Liver (tissue), 9 donors: Measurements from ENCODE around the gene SELENOK. TPM values are rescaled to one million over a fixed set of nuclear protein-coding genes. Genes with fewer than 3 reads are reported as not detected.

Experiments used
- DNase-seq: peaks from one replicate; pipeline ENCODE4 v3.0.0-alpha.2; 2017; ENCODE audit warnings: low spot score
- H3K27ac ChIP-seq, 2 donors: one replicate each; pipeline ENCODE4 v1.7.0; 2013; ENCODE audit warnings: inconsistent platforms in 2 of 2, low read length in 2 of 2, control low read depth in 1 of 2, low read depth in 1 of 2, mild to moderate bottlenecking in 1 of 2
- H3K27me3 ChIP-seq, 4 donors: one replicate each; pipeline versions ENCODE4 v1.6.1 to v1.7.0; 2013; ENCODE audit warnings: low read length in 3 of 4, inconsistent platforms in 1 of 4, mild to moderate bottlenecking in 1 of 4, moderate library complexity in 1 of 4; ENCODE audit not compliant: control insufficient read depth in 4 of 4, insufficient read depth in 4 of 4
- H3K36me3 ChIP-seq, 4 donors: one replicate each; pipeline versions ENCODE4 v1.6.1 to v1.7.0; 2013; ENCODE audit warnings: low read length in 3 of 4, mild to moderate bottlenecking in 3 of 4, low read depth in 1 of 4, moderate library complexity in 1 of 4; ENCODE audit not compliant: control insufficient read depth in 4 of 4, insufficient read depth in 3 of 4
- H3K4me1 ChIP-seq, 4 donors: one replicate each; pipeline versions ENCODE4 v1.6.1 to v1.7.0; 2013; ENCODE audit warnings: low read length in 3 of 4, mild to moderate bottlenecking in 3 of 4, moderate library complexity in 1 of 4; ENCODE audit not compliant: control insufficient read depth in 4 of 4, insufficient read depth in 4 of 4
- H3K4me3 ChIP-seq, 3 donors: one replicate each; pipeline versions ENCODE4 v1.6.1 to v1.7.0; 2013; ENCODE audit warnings: low read length in 3 of 3, control low read depth in 1 of 3, low read depth in 1 of 3, mild to moderate bottlenecking in 1 of 3
- H3K9ac ChIP-seq, 2 donors: one replicate each; pipeline ENCODE4 v1.7.0; 2013; ENCODE audit warnings: low read length in 2 of 2, mild to moderate bottlenecking in 2 of 2, moderate library complexity in 2 of 2, control low read depth in 1 of 2, low read depth in 1 of 2
- H3K9me3 ChIP-seq, 4 donors: one replicate each; pipeline versions ENCODE4 v1.6.1 to v1.7.0; 2013; ENCODE audit warnings: low read length in 3 of 4; ENCODE audit not compliant: control insufficient read depth in 4 of 4
- ATF3 ChIP-seq: IDR thresholded peaks from 2 replicates; pipeline ENCODE4 v1.6.1; 2016; ENCODE audit warnings: antibody characterized with exemption
- CTCF ChIP-seq: fragments of 150-350 bp; IDR thresholded peaks from 2 replicates; pipeline ENCODE4 v1.5.1; 2017; ENCODE audit warnings: improper control_type of control experiment, low read depth, low read length; ENCODE audit not compliant: missing input control
- EGR1 ChIP-seq, 2 donors: IDR thresholded peaks; 2 replicates each; pipeline ENCODE4 v1.6.1; 2016 to 2018; ENCODE audit warnings: antibody characterized with exemption in 2 of 2, low read depth in 2 of 2
- FOXA1 ChIP-seq: IDR thresholded peaks from 2 replicates; pipeline ENCODE4 v1.6.1; 2016; ENCODE audit warnings: antibody characterized with exemption
- FOXA2 ChIP-seq: IDR thresholded peaks from 2 replicates; pipeline ENCODE4 v1.6.1; 2016; ENCODE audit warnings: antibody characterized with exemption
- GABPA ChIP-seq, 2 donors: IDR thresholded peaks in 1 of 2; conservative IDR thresholded peaks in 1 of 2; 2 replicates each; pipeline ENCODE4 v1.6.1; 2016; ENCODE audit warnings: antibody characterized with exemption in 2 of 2, mild to moderate bottlenecking in 1 of 2, moderate library complexity in 1 of 2
- HNF4A ChIP-seq, 2 donors: conservative IDR thresholded peaks; 2 replicates each; pipeline ENCODE4 v1.6.1; 2016; ENCODE audit warnings: antibody characterized with exemption in 2 of 2, mild to moderate bottlenecking in 2 of 2
- HNF4G ChIP-seq: IDR thresholded peaks from 2 replicates; pipeline ENCODE4 v1.6.1; 2016; ENCODE audit warnings: antibody characterized with exemption
- JUND ChIP-seq, 2 donors: IDR thresholded peaks; 2 replicates each; pipeline ENCODE4 v1.6.1; 2016; ENCODE audit warnings: antibody characterized with exemption in 2 of 2
- MAX ChIP-seq: IDR thresholded peaks from 2 replicates; pipeline ENCODE4 v1.6.1; 2016; ENCODE audit warnings: antibody characterized with exemption
- NR2F2 ChIP-seq: IDR thresholded peaks from 2 replicates; pipeline ENCODE4 v1.6.1; 2016; ENCODE audit warnings: antibody characterized with exemption
- RAD21 ChIP-seq, 2 donors: IDR thresholded peaks; 2 replicates each; pipeline ENCODE4 v1.6.1; 2016; ENCODE audit warnings: antibody characterized with exemption in 2 of 2, mild to moderate bottlenecking in 2 of 2
- RXRA ChIP-seq, 2 donors: IDR thresholded peaks; 2 replicates each; pipeline ENCODE4 v1.6.1; 2017 to 2018; ENCODE audit warnings: antibody characterized with exemption in 2 of 2, mild to moderate bottlenecking in 1 of 2
- SP1 ChIP-seq: IDR thresholded peaks from 2 replicates; pipeline ENCODE4 v1.6.1; 2018; ENCODE audit warnings: antibody characterized with exemption, mild to moderate bottlenecking
- TAF1 ChIP-seq: conservative IDR thresholded peaks from 2 replicates; pipeline ENCODE4 v1.6.1; 2016; ENCODE audit warnings: antibody characterized with exemption, mild to moderate bottlenecking
- YY1 ChIP-seq: IDR thresholded peaks from 2 replicates; pipeline ENCODE4 v1.6.1; 2016; ENCODE audit warnings: antibody characterized with exemption, mild to moderate bottlenecking
- ZBTB33 ChIP-seq: IDR thresholded peaks from 2 replicates; pipeline ENCODE4 v1.6.1; 2016; ENCODE audit warnings: antibody characterized with exemption
- WGBS: extraction: QIAGEN DNeasy Blood & Tissue Kit; methylation state at CpG from one replicate; pipeline ENCODE4 v1.1.7; 2013; 5-methylcytosine and 5-hydroxymethylcytosine counted together
- polyA plus RNA-seq, 2 donors: library from polyadenylated mRNA; stranded (reverse) in 1 of 2; unstranded in 1 of 2; fragments of 200-250 nt in 1 of 2; fragments of >200 nt in 1 of 2; fragmentation: Nextera tagmentation in 1 of 2; extraction: Ambion mirVana in 1 of 2; gene quantifications; one replicate each; pipeline versions ENCODE4 v1.2.1 to v1.2.3, GENCODE V29; 2013 to 2015
- total RNA-seq, 2 donors: library from RNA; depleted of rRNA; stranded (reverse); fragments of >200 nt; gene quantifications; one replicate each; pipeline ENCODE4 v1.2.3, GENCODE V29; 2014
- donor health status: healthy.
- donor health status: healthy.
- donor health status: healthy.
- donor health status: healthy.
- donor health status: healthy.

SELENOK gene
- total and polyA plus RNA-seq, 4 donors, result 24.9 to 80.2 (median 38.8) TPM

- TF ChIP-seq EGR1 (IDR thresholded peaks at IDR 0.05; ENCODE audit: low read depth in 2 of 2) (no peak), ATF3 (no peak), RAD21 (IDR thresholded peaks at IDR 0.05) (no peak), YY1 (no peak)
- 77% methylated on average over 6 of the region's 6 CpGs for WGBS
- Histone ChIP-seq H3K36me3 (no peaks in the 10 kb centered on the region), H3K4me1 (no peaks in the 10 kb centered on the region), H3K27ac (no peak overlapping the region), H3K9ac (no peak overlapping the region), H3K4me3 (no peak overlapping the region), H3K9me3 (peaks cover 2 to 4% (median 3%) of the 10 kb centered on the region in 4 donors), H3K27me3 (peaks cover 0 to 5% (median 2%) of the 10 kb centered on the region in 4 donors)
- DNase-seq, result no peak
Observed at GRCh38 chr3:53941184-53941583, 49.5 kb upstream of the SELENOK start.

GRCh38 chr3:53940623-53941022 lies 49.0 kb upstream of the SELENOK start:
- TF ChIP-seq NR2F2 (no peak), FOXA1 (no peak), HNF4G (no peak), ATF3 (no peak), YY1 (no peak), JUND (IDR thresholded peaks at IDR 0.05) (no peak), TAF1 (no peak), SP1 (no peak)
- no peak overlapping the region for H3K9ac ChIP-seq
- H3K4me3 ChIP-seq, result no peak overlapping the region
- H3K27me3 ChIP-seq, result peaks cover 0 to 5% (median 2%) of the 10 kb centered on the region in 4 donors
- H3K36me3 ChIP-seq, result no peaks in the 10 kb centered on the region
- DNase-seq, result no peak
- no peaks in the 10 kb centered on the region for H3K4me1 ChIP-seq
- 20% methylated on average over 1 of the region's 1 CpG for WGBS
- H3K27ac ChIP-seq, result no peak overlapping the region
- H3K9me3 ChIP-seq, result no peaks in the 10 kb centered on the region

- WGBS, result 53% methylated on average over 1 of the region's 1 CpG
- Histone ChIP-seq H3K4me3 (no peak overlapping the region), H3K9ac (no peak overlapping the region), H3K9me3 (peaks cover 0 to 3% (median 0%) of the 10 kb centered on the region in 4 donors), H3K36me3 (no peaks in the 10 kb centered on the region), H3K4me1 (no peaks in the 10 kb centered on the region), H3K27me3 (peaks cover 0 to 5% (median 2%) of the 10 kb centered on the region in 4 donors), H3K27ac (no peak overlapping the region)
- TF ChIP-seq MAX (no peak), HNF4G (no peak), JUND (IDR thresholded peaks at IDR 0.05) (no peak), FOXA2 (no peak), YY1 (no peak), EGR1 (IDR thresholded peaks at IDR 0.05; ENCODE audit: low read depth in 2 of 2) (no peak), ZBTB33 (no peak), CTCF (no peak), HNF4A (conservative IDR thresholded peaks at IDR 0.05) (no peak), FOXA1 (no peak), GABPA (IDR thresholded peaks at IDR 0.05 in 1 of 2, conservative IDR thresholded peaks at IDR 0.05 in 1 of 2) (no peak), RXRA (IDR thresholded peaks at IDR 0.05) (no peak)
- DNase-seq, result no peak
Observed at GRCh38 chr3:53939813-53940212, 48.2 kb upstream of the SELENOK start.
